ENCODE results near the gene CERS6.
"Not testable (repeated sequence)": the region's sequence is repeated elsewhere in the genome, so short reads cannot be mapped to it uniquely, and the experiment has no call there.

Gene CERS6

DNA sequence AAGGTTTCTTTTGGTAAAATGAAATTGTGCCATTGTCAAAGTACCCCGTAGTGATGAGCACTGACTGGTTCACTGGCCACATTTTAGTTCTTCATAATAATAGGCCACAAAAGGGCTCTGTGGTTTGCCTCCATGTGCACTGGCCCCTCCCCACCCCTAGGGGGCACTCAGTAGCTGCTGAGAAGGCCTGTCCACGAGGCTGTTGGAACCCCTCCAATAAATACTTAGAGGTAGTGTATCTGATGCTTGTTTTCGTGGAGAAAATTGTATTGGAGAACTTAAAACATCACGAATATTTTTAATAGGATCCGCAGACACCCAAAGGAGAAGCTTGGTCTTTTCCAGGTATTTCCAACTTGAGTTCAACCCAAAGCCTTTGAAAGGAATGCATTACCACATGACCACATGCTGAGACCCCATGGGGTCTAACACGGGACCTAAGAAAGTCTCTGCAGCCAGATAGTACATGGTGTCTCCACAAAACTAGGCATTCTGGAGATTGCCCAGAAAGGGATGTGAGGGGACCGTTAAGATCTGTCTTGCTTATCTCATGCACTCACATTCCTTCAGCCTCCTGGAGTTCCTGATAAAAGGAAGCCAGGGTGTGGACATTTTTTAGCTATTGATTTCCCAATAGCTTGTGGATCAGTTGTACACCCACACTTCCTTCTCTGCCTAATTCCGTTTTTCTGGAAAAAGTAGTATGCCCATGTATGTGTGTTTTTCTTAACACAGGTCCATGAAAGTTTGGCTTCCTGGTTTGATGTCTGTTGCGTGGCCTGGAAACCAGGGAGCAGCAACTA, 317.8 kb downstream of the CERS6 start:
- DNase-seq (ENCODE audit: low spot score) = peak; percentile 22

DNA sequence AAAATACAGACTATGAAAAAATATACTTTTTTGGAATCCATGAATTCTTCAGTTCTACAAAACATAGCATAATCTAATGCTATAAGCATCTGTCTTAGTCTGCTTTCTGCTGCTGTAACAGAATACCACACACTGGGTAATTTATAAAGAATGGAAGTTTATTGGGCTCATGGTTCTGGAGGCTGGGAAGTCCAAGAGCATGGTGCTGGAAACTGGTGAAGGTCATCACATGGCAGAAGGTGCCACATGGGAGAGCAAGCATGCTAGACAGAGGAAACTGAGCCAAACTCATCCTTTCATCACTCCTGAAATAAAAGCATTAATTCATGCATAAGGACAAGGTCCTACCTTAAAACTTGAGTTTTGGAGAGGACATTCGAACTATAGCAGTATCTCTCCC, 319.8 kb downstream of the CERS6 start:
- no peak for DNase-seq (ENCODE audit: low spot score)

DNA sequence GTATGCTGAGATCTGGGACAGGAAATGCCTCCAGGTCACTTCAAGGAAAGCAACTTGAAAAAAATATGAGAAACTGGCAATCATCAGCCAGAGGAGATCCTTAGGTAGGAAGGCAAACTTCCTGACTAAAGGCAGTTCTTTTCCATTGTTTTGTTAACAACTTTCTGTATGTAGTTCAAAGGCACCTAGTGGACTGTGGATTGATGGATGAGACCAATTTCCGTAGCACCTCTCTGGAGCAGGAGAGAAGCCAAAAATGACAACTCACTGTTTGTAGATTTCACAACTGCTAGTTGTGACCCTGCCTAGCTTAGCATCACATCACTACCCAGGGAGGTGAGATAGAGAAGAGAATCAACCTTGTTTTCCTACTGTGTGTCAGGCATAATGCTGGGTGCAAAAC, 324.6 kb downstream of the CERS6 start:
- no peak for DNase-seq (ENCODE audit: low spot score)

DNA sequence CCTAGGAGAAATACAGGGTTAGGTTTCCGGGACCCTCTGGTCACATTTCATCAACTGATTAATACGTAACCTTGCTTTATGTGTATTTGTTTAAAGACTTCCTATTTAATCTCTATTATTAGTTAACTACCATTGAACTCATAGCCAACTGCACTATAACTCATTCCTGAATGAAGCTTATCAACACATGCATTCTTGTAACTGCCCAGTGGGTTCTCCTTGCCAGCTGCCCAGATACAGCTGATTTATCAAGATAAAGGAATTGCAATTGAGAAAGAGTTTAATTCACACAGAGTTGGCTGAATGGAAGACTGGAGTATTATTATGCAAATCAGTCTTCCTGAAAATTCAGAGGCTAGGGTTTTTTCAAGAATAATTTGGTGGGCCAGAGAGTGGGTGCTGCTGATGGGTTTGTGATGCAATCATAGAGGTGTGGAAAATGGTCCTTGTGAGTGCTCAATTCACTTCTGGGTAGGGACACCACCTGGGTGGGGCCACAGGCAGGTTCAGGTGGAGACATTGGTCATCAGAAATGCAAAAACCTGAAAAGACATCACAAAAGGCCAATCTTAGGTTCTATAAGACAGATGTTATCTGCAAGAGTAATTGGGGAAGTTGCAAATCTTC, 325.2 kb downstream of the CERS6 start:
- DNase-seq (ENCODE audit: low spot score) = no peak

DNA sequence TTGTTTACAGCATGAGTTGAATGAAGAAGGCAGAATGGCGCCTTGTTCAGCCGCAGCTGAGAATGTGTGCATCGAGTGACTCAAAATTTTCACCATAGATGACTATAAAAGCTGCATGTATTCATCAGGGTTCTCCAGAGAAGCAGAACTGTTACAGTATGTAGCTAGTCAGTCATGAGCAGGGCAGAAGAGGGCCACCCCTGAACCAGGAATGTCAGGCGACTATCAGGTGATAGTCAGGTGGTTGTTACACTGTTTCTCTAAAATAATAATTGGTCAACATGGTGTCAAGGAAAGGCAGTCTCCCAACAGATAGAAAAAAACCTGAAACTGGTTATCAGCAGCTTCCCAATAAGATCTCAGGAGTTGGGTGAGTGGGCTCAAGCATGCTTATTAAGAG, 326.2 kb downstream of the CERS6 start:
- no peak for DNase-seq (ENCODE audit: low spot score)

DNA sequence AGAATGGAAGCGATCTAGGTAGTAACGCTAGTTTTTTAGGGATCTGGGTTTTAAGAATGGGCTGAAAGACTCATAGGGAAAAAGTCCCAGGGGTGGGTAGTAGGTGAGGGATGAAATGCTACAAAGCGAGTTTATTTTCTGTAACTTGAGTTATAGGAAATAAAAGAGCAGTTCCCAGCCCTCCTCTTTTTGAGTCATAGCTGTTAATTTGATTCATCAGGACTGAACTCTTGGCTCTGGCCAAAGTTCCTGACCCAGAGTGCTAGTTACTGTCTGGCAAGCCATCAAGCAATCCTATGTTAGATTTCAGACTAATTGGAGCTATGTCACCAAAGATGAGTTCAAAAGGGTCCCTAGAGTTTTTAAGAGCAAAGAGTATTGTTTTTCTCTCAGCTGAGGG, 328.9 kb downstream of the CERS6 start:
- DNase-seq (ENCODE audit: low spot score) = no peak

DNA sequence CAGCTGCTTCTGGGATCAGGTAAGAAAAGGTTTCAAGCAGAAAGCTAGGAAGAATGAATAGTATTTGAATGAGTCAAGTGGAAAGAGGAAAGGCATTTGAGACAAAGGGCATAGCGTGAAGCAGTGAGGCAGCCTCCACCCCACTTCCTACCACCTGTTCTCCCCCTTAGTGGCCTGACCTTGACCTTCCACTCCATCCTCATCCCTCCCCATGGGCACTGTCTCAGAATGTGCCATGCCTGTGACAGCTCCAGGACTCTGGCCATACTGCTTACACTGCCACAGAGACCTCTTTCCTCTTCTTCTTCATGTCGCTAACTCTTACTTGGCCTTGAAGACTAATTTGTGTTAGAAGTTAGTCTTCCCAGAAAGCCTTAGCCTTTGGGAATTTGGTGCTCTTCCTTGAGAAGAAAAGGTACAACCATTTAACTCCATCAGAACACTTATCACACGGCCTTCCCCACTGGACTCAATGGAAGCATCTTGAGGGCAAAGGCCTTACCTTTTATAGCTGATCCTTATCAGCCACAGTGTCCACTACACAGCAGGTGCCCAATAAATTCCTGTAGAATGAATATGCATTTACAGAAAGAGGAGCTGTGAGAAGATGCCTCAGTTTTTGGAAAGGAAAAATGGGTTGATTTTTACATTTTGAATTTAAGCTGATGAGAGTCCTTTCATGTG, 331.2 kb downstream of the CERS6 start:
- no peak for DNase-seq (ENCODE audit: low spot score)

DNA sequence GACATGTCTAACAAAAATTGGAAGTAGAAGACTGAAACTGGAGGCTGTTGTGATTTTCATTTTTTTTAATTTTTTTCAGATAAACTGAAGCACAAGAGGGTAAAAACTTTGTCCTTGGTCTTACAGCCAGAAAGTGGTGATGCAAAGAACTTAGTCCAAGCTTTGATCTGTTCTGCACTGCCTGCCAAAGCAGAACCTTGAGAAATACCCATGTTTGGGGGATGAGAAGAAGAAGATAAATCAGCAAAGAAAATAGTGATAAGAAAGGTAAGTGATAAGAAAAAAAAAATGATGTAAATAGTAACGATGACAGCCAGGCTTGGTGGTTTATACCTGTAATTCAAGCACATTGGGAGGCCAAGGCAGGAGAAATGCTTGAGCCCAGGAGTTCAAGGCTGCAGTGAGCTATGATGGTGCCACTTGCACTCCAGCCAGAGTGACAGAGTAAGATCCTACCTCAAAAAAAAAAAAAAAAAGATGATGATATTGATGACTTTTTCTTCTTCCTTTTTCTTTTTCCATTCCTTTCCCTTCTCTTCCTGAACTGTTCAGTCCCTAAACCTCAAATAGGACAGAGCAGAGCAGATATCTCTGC, 331.8 kb downstream of the CERS6 start:
- no peak for DNase-seq (ENCODE audit: low spot score)

DNA sequence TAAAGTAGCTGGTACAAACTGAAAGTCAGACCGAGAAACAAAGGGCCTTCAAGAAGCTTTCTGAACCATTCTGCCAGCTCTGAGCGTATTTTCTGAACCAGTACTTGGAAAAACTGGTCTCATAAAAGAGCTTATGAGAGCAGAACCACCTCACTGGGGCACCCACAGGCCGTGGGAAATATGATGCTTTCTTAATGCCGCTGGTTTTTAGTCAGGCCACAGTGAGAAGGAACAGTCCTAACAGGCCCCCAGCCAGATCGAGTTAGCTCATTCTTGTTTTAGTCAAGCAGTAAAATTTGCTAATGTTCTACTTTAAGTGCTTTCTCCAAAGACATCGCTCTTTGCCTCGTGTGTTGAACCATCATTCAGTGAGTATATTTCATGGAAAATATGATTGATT, 333.7 kb downstream of the CERS6 start:
- DNase-seq (ENCODE audit: low spot score) = no peak

DNA sequence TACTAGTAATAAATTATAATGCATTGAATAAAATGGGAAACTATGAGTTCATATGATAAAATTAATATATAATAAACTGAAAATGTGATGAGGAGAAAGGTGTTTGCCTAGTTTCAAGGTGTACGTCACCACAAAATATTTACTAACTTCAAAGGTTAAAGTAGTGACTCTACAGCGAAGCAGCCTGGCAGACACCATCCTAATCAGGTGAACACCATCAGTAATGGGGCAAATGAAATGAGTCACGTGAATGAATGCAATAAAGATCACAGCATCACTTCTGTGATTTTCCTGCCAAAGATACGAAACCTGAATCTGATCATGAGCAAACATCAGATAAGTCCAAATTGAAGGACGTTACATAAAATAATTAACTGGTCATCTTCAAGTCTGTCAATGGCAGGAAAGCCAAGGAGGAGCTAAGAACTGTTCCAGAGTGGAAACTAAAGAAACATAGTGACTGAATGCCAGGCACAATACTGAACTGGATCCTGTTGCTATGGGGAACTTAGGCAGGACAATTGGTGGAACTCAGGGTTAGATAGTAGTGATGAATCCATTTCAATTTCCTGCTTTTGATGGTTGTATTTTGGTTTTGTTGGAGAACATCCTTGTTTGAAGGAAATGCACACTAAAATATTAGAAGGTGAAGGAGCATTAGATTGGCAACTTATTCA, 334.3 kb downstream of the CERS6 start:
- DNase-seq (ENCODE audit: low spot score) = no peak

DNA sequence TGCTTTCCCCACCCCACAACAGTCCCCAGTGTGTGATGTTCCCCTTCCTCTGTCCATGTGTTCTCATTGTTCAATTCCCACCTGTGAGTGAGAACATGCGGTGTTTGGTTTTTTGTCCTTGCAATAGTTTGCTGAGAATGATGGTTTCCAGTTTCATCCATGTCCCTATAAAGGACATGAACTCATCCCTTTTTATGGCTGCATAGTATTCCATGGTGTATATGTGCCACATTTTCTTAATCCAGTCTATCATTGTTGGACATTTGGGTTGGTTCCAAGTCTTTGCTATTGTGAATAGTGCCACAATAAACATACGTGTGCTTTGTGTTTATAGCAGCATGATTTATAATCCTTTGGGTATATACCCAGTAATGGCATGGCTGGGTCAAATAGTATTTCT, 335.1 kb downstream of the CERS6 start:
- DNase-seq (ENCODE audit: low spot score) = not testable (repeated sequence)

DNA sequence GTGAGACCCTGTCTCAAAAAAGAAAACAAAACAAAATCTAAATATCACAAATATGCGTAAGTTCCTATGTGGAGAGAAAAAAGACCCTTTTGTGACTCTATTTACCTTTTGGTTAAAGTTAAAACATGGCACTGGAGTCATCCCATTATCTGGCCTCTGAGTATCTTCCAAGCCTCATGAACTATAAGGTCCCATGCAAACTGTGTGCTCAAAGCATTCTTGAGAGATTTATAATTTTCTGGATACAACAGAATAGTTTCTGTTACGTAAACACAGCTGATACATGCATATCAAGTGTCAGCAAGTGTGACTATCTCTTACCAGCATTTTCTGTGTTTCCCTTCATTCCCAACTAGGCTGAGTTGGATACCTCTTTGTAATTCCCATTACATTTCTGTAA, 337.5 kb downstream of the CERS6 start:
- no peak for DNase-seq (ENCODE audit: low spot score)

DNA sequence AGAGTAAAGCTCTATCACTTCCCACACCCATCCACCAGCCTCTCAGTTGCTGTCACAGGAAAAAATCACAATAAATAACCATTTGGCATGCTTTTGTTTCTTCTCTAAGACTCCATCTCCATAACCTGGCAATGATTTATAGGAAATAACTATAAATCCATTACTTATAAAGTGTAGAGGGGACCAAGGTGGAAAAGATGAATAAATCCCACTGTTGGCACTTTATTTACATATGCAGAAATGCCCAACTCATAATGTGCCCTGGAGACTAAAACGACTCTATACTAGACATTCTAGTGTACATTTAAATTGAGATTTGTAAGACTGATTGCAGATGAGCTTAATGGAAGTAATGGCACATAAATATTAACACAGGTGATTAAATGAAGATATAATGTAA, 338.9 kb downstream of the CERS6 start:
- no peak for DNase-seq (ENCODE audit: low spot score)

DNA sequence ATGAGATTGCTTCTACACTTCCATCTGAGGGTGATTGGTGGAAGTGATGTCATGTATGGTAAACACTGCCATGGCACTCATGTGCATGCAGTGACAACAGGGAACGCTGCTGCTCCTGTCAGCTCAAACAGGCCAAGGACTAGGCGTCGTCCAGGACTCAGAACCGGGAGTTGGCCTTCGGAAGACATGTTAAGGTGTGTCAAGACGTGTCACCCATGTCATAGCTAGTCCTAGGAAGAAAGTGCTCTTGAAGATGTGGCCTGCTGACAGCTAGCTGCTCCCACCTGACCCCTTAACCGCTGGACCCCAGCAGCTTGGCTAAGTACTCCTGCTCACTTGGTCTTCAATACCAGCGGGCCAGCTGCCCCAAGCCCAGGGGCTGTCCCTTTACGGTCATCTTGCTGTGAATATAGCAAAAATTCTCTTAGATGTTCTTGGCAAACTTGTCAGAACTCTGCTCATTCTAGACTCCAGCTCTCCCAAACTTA, 340.1 kb downstream of the CERS6 start:
- DNase-seq (ENCODE audit: low spot score) = no peak

DNA sequence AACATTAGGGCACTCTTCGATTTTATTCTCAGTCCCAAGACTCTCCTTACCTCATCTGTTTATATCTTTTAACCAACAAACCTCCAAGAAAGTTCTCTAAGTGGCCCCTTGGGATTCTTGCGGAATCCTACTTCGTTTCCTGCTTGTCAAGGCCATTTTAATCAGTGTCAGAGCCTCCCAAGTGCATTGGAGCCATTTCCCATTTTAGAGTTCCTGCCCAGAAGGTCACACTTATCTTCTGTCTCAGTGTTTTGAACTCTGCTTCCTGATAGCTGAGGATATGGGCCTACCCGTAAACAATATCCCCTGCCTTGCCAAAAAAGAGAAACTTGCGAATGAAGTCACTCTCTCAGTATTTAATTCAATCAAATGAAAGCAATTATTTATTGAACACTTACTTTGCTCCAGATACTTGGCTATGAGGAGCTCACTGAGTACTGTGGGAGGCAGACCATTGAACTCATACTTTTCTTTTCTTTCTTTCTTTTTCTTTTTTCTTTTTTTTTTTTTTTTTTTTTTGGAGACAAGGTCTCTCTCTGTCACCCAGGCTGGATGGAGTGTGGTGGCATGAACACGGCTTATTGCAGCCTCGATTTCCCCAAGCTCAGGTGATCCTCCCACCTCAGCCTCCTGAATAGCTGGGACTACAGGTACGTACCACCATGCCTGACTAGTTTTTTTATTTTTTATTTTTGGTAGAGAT, 340.7 kb downstream of the CERS6 start:
- DNase-seq (ENCODE audit: low spot score) = no peak

DNA sequence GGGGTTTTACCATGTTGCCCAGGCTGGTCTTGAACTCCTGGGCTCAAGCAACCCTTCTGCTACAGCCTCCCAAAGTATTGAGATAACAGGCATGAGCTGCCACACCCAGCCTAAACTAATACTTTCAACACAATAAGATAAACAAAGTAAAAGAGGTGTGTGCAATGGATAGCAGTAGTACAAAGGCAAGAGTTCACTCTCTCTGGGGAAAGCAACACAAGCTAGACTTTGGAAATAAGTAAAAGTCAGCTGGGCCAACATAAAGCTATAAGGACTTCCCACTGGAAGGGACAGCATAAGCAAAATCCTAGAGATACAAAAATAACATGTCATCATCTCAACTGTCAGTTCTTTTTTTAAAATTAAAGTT, 341.2 kb downstream of the CERS6 start:
- DNase-seq (ENCODE audit: low spot score) = no peak

DNA sequence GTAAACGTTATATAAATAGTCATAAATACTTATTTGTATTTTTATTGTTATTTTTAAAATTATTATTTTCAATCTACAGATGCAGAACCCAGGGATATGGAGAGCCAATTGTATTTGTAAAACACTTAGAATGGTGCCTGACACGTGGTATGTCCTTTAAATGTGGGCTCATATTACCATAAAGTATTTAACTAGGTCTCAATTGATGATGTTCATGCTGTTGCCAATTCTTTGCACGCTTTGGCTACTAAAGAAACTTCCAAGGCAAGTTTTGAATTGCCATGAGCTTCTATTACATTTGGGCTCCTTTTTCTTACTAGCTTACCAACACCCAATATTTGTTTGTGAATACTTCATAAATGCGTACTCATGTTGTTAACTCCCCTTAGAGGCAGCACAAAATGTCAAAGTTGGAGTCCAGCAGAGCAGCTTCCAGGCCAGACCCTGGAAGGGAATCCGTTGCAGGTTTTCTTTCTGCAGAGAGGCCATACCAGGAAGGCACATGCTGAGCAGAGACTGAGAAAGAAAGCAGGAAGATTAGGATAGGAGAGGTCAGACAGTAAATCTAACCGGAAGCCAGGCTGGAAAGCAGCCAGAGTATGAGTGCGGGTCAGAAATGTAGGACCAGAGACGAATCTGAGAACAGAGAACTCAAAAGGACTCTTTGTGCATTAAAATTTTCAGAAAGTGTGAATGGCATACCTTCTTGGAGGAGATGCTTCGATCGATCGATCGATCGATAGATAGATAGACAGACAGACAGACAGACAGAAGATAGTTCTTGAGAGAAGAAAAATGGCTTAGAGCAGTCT, 342.2 kb downstream of the CERS6 start:
- DNase-seq (ENCODE audit: low spot score) = no peak

DNA sequence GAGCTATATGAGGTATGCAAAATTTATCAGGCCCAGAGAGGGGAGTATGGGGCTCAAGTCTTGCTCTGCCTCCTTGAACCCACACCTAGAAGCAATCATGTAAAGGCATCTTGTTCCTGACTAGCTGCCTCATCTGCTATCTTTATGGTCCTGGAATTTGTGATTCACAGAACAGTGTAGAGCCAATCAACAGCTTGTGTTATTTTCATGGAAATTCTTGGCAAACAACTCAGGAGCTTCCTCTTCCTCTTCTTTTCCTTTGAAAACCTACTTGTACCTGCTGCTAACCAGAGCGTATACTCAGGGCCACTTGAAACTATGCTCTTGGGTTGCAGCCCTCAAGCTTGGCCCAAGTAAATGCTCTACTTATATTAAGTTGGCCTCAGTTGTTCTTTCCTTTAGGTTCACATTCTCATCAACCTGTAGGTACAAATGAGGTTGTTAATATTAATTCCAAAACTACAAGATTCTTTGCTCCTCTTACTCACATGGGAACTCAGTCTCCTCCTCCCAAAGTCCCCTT, 342.9 kb downstream of the CERS6 start:
- no peak for DNase-seq (ENCODE audit: low spot score)

DNA sequence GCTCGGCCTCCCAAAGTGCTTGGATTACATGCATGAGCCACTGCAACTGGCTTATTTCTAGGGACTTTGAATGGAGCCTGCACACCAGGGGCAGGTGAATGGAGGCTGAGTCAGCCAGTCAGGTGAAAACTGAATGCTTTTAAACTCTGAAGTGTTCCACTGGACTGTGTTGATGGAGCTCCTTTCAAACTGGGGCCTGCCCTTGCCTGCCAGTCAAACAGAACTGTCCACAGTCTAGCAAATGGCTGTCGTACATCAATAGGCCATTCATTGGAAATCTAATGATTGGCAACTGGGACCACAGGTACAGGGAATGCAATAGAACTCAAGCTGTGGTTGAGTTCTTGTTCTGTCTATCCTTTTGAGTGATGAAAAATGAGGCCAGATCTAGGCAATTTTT, 345.4 kb downstream of the CERS6 start:
- no peak for DNase-seq (ENCODE audit: low spot score)
